Spleen (tissue), 11 donors: ENCODE data around the gene C2orf42. TPM values are rescaled to one million over a fixed set of nuclear protein-coding genes. Genes with fewer than 3 reads are reported as not detected.

ENCODE experiments used
- DNase-seq: peaks from one replicate; pipeline ENCODE4 v3.0.0-alpha.2; 2020
- H3K27ac ChIP-seq, 8 donors: fragments of 200-600 bp; sonication (generic) in 7 of 8; 1 replicate in 4 of 8; 2 replicates in 4 of 8; pipeline versions ENCODE4 v1.5.0 to v1.8.0; 2016 to 2021; ENCODE audit warnings: inconsistent platforms in 4 of 8, mild to moderate bottlenecking in 4 of 8, moderate library complexity in 1 of 8
- H3K27me3 ChIP-seq, 7 donors: fragments of 200-600 bp; sonication (generic) in 6 of 7; replicated peaks in 1 of 7; 1 replicate in 4 of 7; 2 replicates in 3 of 7; pipeline versions ENCODE4 v1.5.0 to v1.8.0; 2016 to 2021; ENCODE audit warnings: inconsistent platforms in 3 of 7, mild to moderate bottlenecking in 1 of 7
- H3K36me3 ChIP-seq, 6 donors: fragments of 200-600 bp; sonication (generic) in 5 of 6; 1 replicate in 4 of 6; 2 replicates in 2 of 6; pipeline versions ENCODE4 v1.5.0 to v1.8.0; 2016 to 2021; ENCODE audit warnings: inconsistent platforms in 2 of 6
- H3K4me1 ChIP-seq, 6 donors: fragments of 200-600 bp; sonication (generic) in 5 of 6; 1 replicate in 3 of 6; 2 replicates in 3 of 6; pipeline versions ENCODE4 v1.5.0 to v1.8.0; 2016 to 2021; ENCODE audit warnings: inconsistent platforms in 3 of 6
- H3K4me3 ChIP-seq, 8 donors: fragments of 200-600 bp; sonication (generic) in 7 of 8; 1 replicate in 4 of 8; 2 replicates in 4 of 8; pipeline versions ENCODE4 v1.5.0 to v1.8.0; 2016 to 2021; ENCODE audit warnings: inconsistent platforms in 4 of 8, mild to moderate bottlenecking in 4 of 8, moderate library complexity in 2 of 8
- H3K9me3 ChIP-seq, 8 donors: fragments of 200-600 bp; sonication (generic) in 7 of 8; 1 replicate in 4 of 8; 2 replicates in 4 of 8; pipeline versions ENCODE4 v1.5.0 to v1.8.0; 2016 to 2021; ENCODE audit warnings: inconsistent platforms in 4 of 8
- CTCF ChIP-seq, 11 experiments: fragments of 200-600 bp in 7 of 11; fragments of 450-650 bp in 4 of 11; sonication (generic) in 4 of 11; IDR thresholded peaks in 8 of 11; conservative IDR thresholded peaks in 3 of 11; 1 replicate in 7 of 11; 2 replicates in 4 of 11; pipeline versions ENCODE4 v1.4.0 to v1.8.0; 2016 to 2021; ENCODE audit warnings: antibody characterized with exemption in 11 of 11, inconsistent platforms in 4 of 11, mild to moderate bottlenecking in 1 of 11
- POLR2A ChIP-seq, 3 donors: fragments of 450-650 bp; IDR thresholded peaks; one replicate each; pipeline ENCODE4 v1.5.1; 2017; ENCODE audit warnings: antibody characterized with exemption in 3 of 3, mild to moderate bottlenecking in 1 of 3
- POLR2AphosphoS5 ChIP-seq, 3 donors: sonication (generic); formaldehyde crosslinking; IDR thresholded peaks; one replicate each; pipeline ENCODE4 v1.5.1; 2017; ENCODE audit warnings: antibody characterized with exemption in 3 of 3
- whole genome bisulfite sequencing, 5 donors: extraction: QIAGEN DNeasy Blood & Tissue Kit in 3 of 5; methylation state at CpG; one replicate each; pipeline versions ENCODE4 v1.1.5 to v1.1.7; 2013 to 2018; 5-methylcytosine and 5-hydroxymethylcytosine counted together
- intact Hi-C: fragments of 100-400 bp; cut with DNase I; formaldehyde crosslinking; loops from one replicate; pipeline ENCODE4 v1.15.0; 2023; ENCODE audit warnings: low total_unique reads
- polyA plus RNA-seq, 3 donors: library from polyadenylated mRNA; stranded (reverse); fragments of 200-250 nt; gene quantifications; one replicate each; pipeline ENCODE4 v1.2.1, GENCODE V29; 2013
- total RNA-seq, 7 donors: library from RNA; depleted of rRNA in 3 of 7; stranded (reverse); fragments of >200 nt in 3 of 7; fragmentation: NEBNext Ultra II Directional in 4 of 7; extraction: Animal tissue kit (Norgen Biotek cat#: 25700) in 4 of 7; gene quantifications; one replicate each; pipeline versions ENCODE4 v1.1.0 to v1.2.1, GENCODE V29; 2016 to 2021
- donor health status: healthy with polysubstance abuse.
- donor health status: DM: no; HTN: no; CAD: no; lungs with moderate emphysema.
- donor health status: DM: no; HTN: no; CAD: no.
- donor health status: Bipolar disorder and iron deficiency.
- donor health status: healthy.
- donor health status: DM: no; HTN: no; CAD: no.
- donor health status: DM: yes; HTN: yes; CAD: no.

Gene C2orf42
- total and polyA plus RNA-seq, 10 donors: 6.0 to 24.3 (median 18.0) TPM

- H3K36me3 ChIP-seq: peaks cover 0 to 98% (median 73%) of the 10 kb centered on the region in 6 donors
- no peak for TF ChIP-seq POLR2A (IDR thresholded peaks at IDR 0.05)
- TF ChIP-seq POLR2AphosphoS5 (IDR thresholded peaks at IDR 0.05): no peak
- no peak for TF ChIP-seq CTCF (IDR thresholded peaks at IDR 0.05 in 8 of 11, conservative IDR thresholded peaks at IDR 0.05 in 3 of 11)
- no peaks in the 10 kb centered on the region for H3K27me3 ChIP-seq
- H3K27ac ChIP-seq: no peak overlapping the region
- DNase-seq: no peak
- no peak overlapping the region for H3K4me3 ChIP-seq
- intact Hi-C loops: no loop called here
- no peaks in the 10 kb centered on the region for H3K9me3 ChIP-seq
- WGBS, 5 donors: 91 to 97% (median 95%) methylated on average over 3 of the region's 3 CpGs
- peaks cover 0 to 3% (median 0%) of the 10 kb centered on the region in 6 donors for H3K4me1 ChIP-seq
Measured at GRCh38 chr2:70214953-70215549, 24.2 kb upstream of the C2orf42 start.

DNA sequence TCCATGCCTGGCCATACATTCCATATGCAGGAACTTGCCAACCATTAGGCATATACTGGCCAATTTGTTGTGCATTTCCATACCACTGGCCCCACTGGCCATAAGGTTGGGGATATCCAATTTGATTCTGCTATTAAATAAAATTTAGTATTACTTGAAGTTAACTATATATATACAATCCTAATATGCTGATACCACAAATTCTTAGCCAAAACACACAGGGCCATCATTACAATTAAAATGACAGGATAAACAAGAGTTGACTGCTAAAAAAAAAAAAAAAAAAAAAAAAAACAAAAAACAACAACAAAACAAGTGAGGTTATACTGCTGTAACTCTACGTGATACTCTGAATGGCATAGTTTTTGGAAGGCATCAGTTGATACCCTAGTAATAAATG, 23.5 kb upstream of the C2orf42 start:
- WGBS, 5 donors: 91 to 98% (median 94%) methylated on average over 1 of the region's 1 CpG
- intact Hi-C loops: no loop called here
- H3K9me3 ChIP-seq: no peaks in the 10 kb centered on the region
- H3K4me3 ChIP-seq: no peak overlapping the region
- DNase-seq: no peak
- TF ChIP-seq POLR2AphosphoS5 (IDR thresholded peaks at IDR 0.05): no peak
- TF ChIP-seq CTCF (IDR thresholded peaks at IDR 0.05 in 8 of 11, conservative IDR thresholded peaks at IDR 0.05 in 3 of 11): no peak
- TF ChIP-seq POLR2A (IDR thresholded peaks at IDR 0.05): no peak
- H3K4me1 ChIP-seq: peaks cover 0 to 3% (median 0%) of the 10 kb centered on the region in 6 donors
- H3K27ac ChIP-seq: no peak overlapping the region
- H3K36me3 ChIP-seq: peaks cover 0 to 98% (median 71%) of the 10 kb centered on the region in 6 donors
- no peaks in the 10 kb centered on the region for H3K27me3 ChIP-seq

DNA sequence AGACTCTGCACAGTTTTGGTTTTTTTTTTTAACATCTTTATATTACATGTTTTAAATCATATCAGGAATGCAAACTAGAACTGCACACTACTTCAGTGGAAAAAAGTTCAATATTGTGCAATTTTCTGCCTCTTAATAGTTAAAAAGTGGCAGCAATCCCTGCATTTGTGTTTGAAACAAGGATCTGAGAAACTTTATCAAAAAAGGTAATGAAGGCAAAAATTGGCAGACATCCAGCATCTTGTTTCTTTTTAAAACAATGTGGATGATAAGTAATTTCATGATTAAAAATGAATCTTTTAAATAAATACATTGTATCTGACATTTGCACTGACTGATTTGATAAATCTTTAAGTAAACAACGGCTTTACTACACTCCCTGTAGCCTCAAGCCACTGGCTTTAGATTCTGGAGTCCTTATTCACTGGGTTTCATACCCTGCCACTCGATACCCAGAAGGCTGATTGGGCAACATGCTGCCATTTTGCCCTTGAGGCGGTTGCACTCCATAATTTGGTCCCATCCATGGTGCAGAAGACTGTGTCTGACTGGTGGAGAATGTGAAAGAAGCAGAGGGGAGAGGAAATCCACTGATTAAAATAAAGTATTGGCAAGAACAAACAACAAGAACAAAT, 21.6 kb upstream of the C2orf42 start:
- no peak for DNase-seq
- H3K27me3 ChIP-seq: no peaks in the 10 kb centered on the region
- 89 to 98% (median 95%) methylated on average over 3 of the region's 3 CpGs for WGBS, 5 donors
- TF ChIP-seq CTCF (IDR thresholded peaks at IDR 0.05 in 8 of 11, conservative IDR thresholded peaks at IDR 0.05 in 3 of 11): no peak
- TF ChIP-seq POLR2AphosphoS5 (IDR thresholded peaks at IDR 0.05): no peak
- TF ChIP-seq POLR2A (IDR thresholded peaks at IDR 0.05): no peak
- H3K27ac ChIP-seq: no peak overlapping the region
- H3K9me3 ChIP-seq: no peaks in the 10 kb centered on the region
- H3K4me3 ChIP-seq: no peak overlapping the region
- peaks cover 0 to 3% (median 0%) of the 10 kb centered on the region in 6 donors for H3K4me1 ChIP-seq
- intact Hi-C loops: no loop called here
- H3K36me3 ChIP-seq: peaks cover 0 to 95% (median 55%) of the 10 kb centered on the region in 6 donors

DNA sequence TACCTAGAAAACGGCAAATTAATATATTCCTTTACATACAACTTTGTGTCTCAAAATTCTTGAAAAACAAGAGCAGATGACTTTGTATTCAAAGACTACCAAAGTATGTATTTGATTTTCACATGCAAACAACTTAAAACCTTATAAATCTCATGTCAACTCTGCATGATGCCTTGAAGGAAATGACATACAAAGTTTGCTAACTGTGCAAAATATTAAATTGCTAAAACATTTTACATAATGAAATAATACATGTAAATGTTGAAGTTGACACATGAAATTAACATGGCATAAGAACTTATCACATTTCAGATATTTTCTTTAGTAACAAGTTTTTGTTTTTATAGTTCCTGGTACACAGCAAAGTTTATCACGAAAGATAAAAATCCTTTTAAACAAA, 20.8 kb upstream of the C2orf42 start:
- no peak for TF ChIP-seq POLR2A (IDR thresholded peaks at IDR 0.05)
- TF ChIP-seq POLR2AphosphoS5 (IDR thresholded peaks at IDR 0.05): no peak
- TF ChIP-seq CTCF (IDR thresholded peaks at IDR 0.05 in 8 of 11, conservative IDR thresholded peaks at IDR 0.05 in 3 of 11): no peak
- no peaks in the 10 kb centered on the region for H3K27me3 ChIP-seq
- no peak for DNase-seq
- H3K9me3 ChIP-seq: no peaks in the 10 kb centered on the region
- H3K4me3 ChIP-seq: no peak overlapping the region
- no peak overlapping the region for H3K27ac ChIP-seq
- peaks cover 0 to 3% (median 0%) of the 10 kb centered on the region in 6 donors for H3K4me1 ChIP-seq
- WGBS, 5 donors: 86 to 91% (median 88%) methylated on average over 2 of the region's 2 CpGs
- intact Hi-C loops: no loop called here
- H3K36me3 ChIP-seq: peaks cover 0 to 95% (median 47%) of the 10 kb centered on the region in 6 donors
